Right lobe of liver (tissue), 6 donors: Measurements from ENCODE around the gene NPDC1. TPM values are rescaled to one million over a fixed set of nuclear protein-coding genes. Genes with fewer than 3 reads are reported as not detected.

Experiments
- ATAC-seq, 4 donors: fragments of 200-7000 bp; cut with Tn5 transposase; one replicate each; pipeline ENCODE4 v1.9.1; 2020; ENCODE audit warnings: mild to moderate bottlenecking in 4 of 4, moderate library complexity in 4 of 4
- DNase-seq, 3 donors: peaks; one replicate each; pipeline ENCODE4 v3.0.0-alpha.2; 2020
- H3K27ac ChIP-seq, 3 donors: fragments of 200-600 bp; one replicate each; pipeline ENCODE4 v1.8.0; 2022
- H3K27me3 ChIP-seq, 2 donors: fragments of 200-600 bp; one replicate each; pipeline ENCODE4 v1.8.0; 2022
- H3K36me3 ChIP-seq, 4 donors: fragments of 200-600 bp; sonication (generic) in 1 of 4; one replicate each; pipeline versions ENCODE4 v1.5.1 to v1.8.0; 2017 to 2022; ENCODE audit warnings: control low read depth in 1 of 4
- H3K4me1 ChIP-seq, 4 donors: fragments of 200-600 bp; sonication (generic) in 1 of 4; one replicate each; pipeline versions ENCODE4 v1.5.1 to v1.8.0; 2017 to 2022; ENCODE audit warnings: control low read depth in 1 of 4
- H3K4me3 ChIP-seq, 3 donors: fragments of 200-600 bp; one replicate each; pipeline ENCODE4 v1.8.0; 2022
- H3K9me3 ChIP-seq, 4 donors: fragments of 200-600 bp; sonication (generic) in 1 of 4; one replicate each; pipeline versions ENCODE4 v1.5.1 to v1.8.0; 2017 to 2022; ENCODE audit warnings: control low read depth in 1 of 4
- CTCF ChIP-seq, 4 donors: fragments of 200-600 bp in 3 of 4; fragments of 450-650 bp in 1 of 4; IDR thresholded peaks; one replicate each; pipeline versions ENCODE4 v1.5.1 to v1.8.0; 2016 to 2022; ENCODE audit warnings: antibody characterized with exemption in 4 of 4, mild to moderate bottlenecking in 2 of 4
- POLR2A ChIP-seq: fragments of 450-650 bp; IDR thresholded peaks from one replicate; pipeline ENCODE4 v1.6.1; 2017; ENCODE audit warnings: antibody characterized with exemption, mild to moderate bottlenecking
- WGBS: methylation state at CpG from one replicate; pipeline ENCODE4 v1.1.6; 2018; ENCODE audit warnings: low coverage, low lambda C conversion rate; ENCODE audit not compliant: insufficient coverage; ENCODE audit errors: missing lambda C conversion rate; 5-methylcytosine and 5-hydroxymethylcytosine counted together
- intact Hi-C, 2 donors: fragments of 100-400 bp; cut with DNase I; formaldehyde crosslinking; loops; one replicate each; pipeline versions ENCODE4 v1.11.2 to v1.14.1; 2022
- total RNA-seq, 6 experiments: library from RNA; depleted of rRNA in 2 of 6; stranded (reverse); fragments of >200 nt in 2 of 6; fragmentation: NEBNext Ultra II Directional in 3 of 6; extraction: Animal tissue kit (Norgen Biotek cat#: 25700) in 3 of 6; gene quantifications; one replicate each; pipeline versions ENCODE4 v1.1.0 to v1.2.4, GENCODE V29; 2016 to 2023
- donor health status: DM: no; HTN: yes; CAD: no.
- donor health status: DM: no; HTN: no; CAD: no.
- donor health status: DM: no; HTN: no; CAD: no.
- donor health status: DM: no; HTN: yes; CAD: no.
- donor health status: DM: no; HTN: yes; CAD: no.

NPDC1 gene
- total RNA-seq, 6 experiments from 2014 or later = 9.3 to 14.9 (median 12.2) TPM

DNA sequence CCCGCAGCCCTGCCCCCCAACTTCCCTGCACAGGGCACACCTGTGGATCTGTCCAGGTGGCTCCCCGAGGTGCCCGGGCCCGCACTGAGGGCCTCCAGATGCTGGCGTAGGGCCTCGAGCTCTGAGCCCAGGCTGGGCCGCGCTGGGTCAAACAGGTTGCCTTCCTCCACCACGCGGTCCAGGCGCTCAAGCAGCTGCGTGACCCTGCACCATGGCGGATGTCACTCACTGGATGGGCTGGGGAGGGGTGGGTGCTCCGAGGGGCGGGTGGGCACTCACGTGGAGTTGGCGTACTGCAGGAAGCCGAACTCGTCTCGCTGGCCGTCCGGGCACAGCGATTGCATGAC is 23.3 kb downstream of the NPDC1 start:
- WGBS = 62% methylated on average over 8 of the region's 23 CpGs
- H3K36me3 ChIP-seq = peaks cover 0 to 2% (median 0%) of the 10 kb centered on the region in 4 donors
- no peaks in the 10 kb centered on the region for H3K27me3 ChIP-seq
- H3K4me1 ChIP-seq = peaks cover 0 to 49% (median 23%) of the 10 kb centered on the region in 4 donors
- no peaks in the 10 kb centered on the region for H3K9me3 ChIP-seq
- no peak for DNase-seq
- H3K27ac ChIP-seq = peak overlapping the region in 2 of 3 donors; percentile 67 to 78
- intact Hi-C loops = no loop called here
- ATAC-seq = peak in 1 of 4 donors; percentile 2
- TF ChIP-seq POLR2A = peak; percentile 12
- TF ChIP-seq CTCF (IDR thresholded peaks at IDR 0.05) = no peak
- H3K4me3 ChIP-seq = no peak overlapping the region

GRCh38 chr9:137021979-137022661 is 23.9 kb downstream of the NPDC1 start:
- TF ChIP-seq CTCF (IDR thresholded peaks at IDR 0.05) (no peak), POLR2A (peak; percentile 58)
- WGBS = 9% methylated on average over 12 of the region's 30 CpGs
- DNase-seq (peak; percentile 94 to 97 (median 96)), ATAC-seq (peak; percentile 81 to 87 (median 82))
- peak overlapping the region in 2 of 3 donors; percentile 67 to 78 for H3K27ac ChIP-seq
- H3K4me3 ChIP-seq = no peak overlapping the region
- no peaks in the 10 kb centered on the region for H3K27me3 ChIP-seq
- H3K4me1 ChIP-seq = peaks cover 0 to 44% (median 20%) of the 10 kb centered on the region in 4 donors
- H3K9me3 ChIP-seq = no peaks in the 10 kb centered on the region
- intact Hi-C loops = no loop called here
- peaks cover 0 to 2% (median 0%) of the 10 kb centered on the region in 4 donors for H3K36me3 ChIP-seq

DNA sequence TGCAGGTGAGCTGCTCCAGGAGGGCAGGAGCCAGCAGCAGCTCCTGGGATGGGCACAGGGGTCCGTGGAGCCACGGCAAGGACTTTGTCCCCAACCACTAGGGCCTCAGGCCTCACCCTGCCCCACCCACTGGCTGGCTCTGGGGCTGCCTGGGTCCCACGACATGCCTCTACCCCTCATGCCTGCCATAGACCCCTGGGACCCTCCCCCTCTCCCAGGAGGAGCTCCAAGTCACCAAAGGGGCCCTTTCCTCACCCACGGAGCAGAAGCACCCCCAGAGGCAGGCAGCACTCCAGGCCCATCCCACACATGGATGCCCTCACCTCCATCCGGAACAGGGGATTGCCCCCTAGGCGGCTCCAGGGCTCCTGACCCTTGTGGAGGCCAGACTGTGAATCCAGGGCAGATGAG is 24.4 kb downstream of the NPDC1 start:
- Histone ChIP-seq H3K36me3 (peaks cover 0 to 3% (median 1%) of the 10 kb centered on the region in 4 donors), H3K9me3 (no peaks in the 10 kb centered on the region), H3K27ac (no peak overlapping the region), H3K4me3 (no peak overlapping the region), H3K4me1 (peaks cover 0 to 39% (median 16%) of the 10 kb centered on the region in 4 donors), H3K27me3 (no peaks in the 10 kb centered on the region)
- intact Hi-C loops = no loop called here
- ATAC-seq = no peak
- TF ChIP-seq POLR2A (no peak), CTCF (IDR thresholded peaks at IDR 0.05) (no peak)
- DNase-seq = no peak
- WGBS = no CpG with 5 or more reads among the region's 6 CpGs

- TF ChIP-seq POLR2A (no peak), CTCF (IDR thresholded peaks at IDR 0.05) (no peak)
- no CpG with 5 or more reads among the region's 32 CpGs for WGBS
- no peak for DNase-seq
- Histone ChIP-seq H3K27me3 (no peaks in the 10 kb centered on the region), H3K36me3 (peaks cover 0 to 8% (median 1%) of the 10 kb centered on the region in 4 donors), H3K27ac (no peak overlapping the region), H3K9me3 (no peaks in the 10 kb centered on the region), H3K4me1 (peaks cover 0 to 33% (median 14%) of the 10 kb centered on the region in 4 donors), H3K4me3 (no peak overlapping the region)
- intact Hi-C loops = no loop called here
- ATAC-seq = no peak
These were observed 25.0 kb downstream of the NPDC1 start for GRCh38 chr9:137020771-137021567.
